Activated naive CD8-positive, alpha-beta T cell treated with anti-CD3 and anti-CD28 coated beads, Interleukin-2, amount 10 ng/mL, durations not matched to agents 7 days and 5 days (primary cell): Measurements from ENCODE around the gene ADCY4. TPM values are rescaled to one million over a fixed set of nuclear protein-coding genes. Genes with fewer than 3 reads are reported as not detected.
"Not testable (repeated sequence)": the region's sequence is repeated elsewhere in the genome, so short reads cannot be mapped to it uniquely, and the experiment has no call there.

Experiments used
- ATAC-seq: fragments of 150-1000 bp; cut with Tn5 transposase; one replicate; pipeline ENCODE4 v1.10.0; 2021; ENCODE audit warnings: low read depth, moderate library complexity
- POLR2A ChIA-PET: fragments of 350-600 bp; sonication (Branson Sonifier 250); formaldehyde crosslinking; loops from one replicate; lab custom pipeline; 2021; ENCODE audit warnings: antibody characterized with exemption; lab: Charles Lee
- DNase-seq: peaks from one replicate; pipeline ENCODE4 v3.0.0; 2021
- H3K27ac Mint-ChIP-seq: one replicate; pipeline ENCODE4 v1.8.0; 2022; ENCODE audit warnings: mild to moderate bottlenecking, mixed read lengths
- H3K27me3 Mint-ChIP-seq: one replicate; pipeline ENCODE4 v1.8.0; 2022; ENCODE audit warnings: mild to moderate bottlenecking, moderate library complexity, mixed read lengths
- H3K36me3 Mint-ChIP-seq: one replicate; pipeline ENCODE4 v1.8.0; 2021; ENCODE audit warnings: mild to moderate bottlenecking, mixed read lengths
- H3K4me1 Mint-ChIP-seq: one replicate; pipeline ENCODE4 v1.8.0; 2021; ENCODE audit warnings: mixed read lengths
- H3K4me3 Mint-ChIP-seq: one replicate; pipeline ENCODE4 v1.8.0; 2022; ENCODE audit warnings: mild to moderate bottlenecking, moderate library complexity, mixed read lengths
- H3K9me3 Mint-ChIP-seq: one replicate; pipeline ENCODE4 v1.8.0; 2021; ENCODE audit warnings: mixed read lengths
- total RNA-seq, 2 experiments: library from RNA; stranded (reverse); gene quantifications; one replicate each; pipeline ENCODE4 v1.2.3, GENCODE V29; 2021

Gene ADCY4
- total RNA-seq, 2 experiments from 2014 or later, result 4.4 to 6.3 TPM

DNA sequence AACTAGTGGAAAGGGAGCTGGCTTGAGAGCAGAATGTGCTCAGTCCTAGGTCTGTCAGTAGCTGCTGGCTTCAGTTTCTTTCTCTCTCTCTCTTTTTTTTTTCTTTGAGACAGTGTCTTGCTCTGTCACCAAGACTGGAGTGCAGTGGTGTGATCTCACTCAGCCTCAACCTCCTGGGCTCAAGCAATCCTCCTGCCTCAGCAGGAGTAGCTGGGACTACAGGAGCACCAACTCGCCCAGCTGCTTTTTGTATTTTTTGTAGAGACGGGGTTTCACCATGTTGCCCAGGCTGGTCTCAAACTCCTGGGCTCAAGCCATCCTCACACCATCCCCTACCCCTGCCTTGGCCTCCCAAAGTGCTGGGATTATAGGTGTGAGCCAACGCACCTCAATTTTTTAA, 36.7 kb upstream of the ADCY4 start:
- H3K4me3 Mint-ChIP-seq, H3K9me3 Mint-ChIP-seq, DNase-seq, H3K36me3 Mint-ChIP-seq, ATAC-seq, H3K27ac Mint-ChIP-seq: not testable (repeated sequence)
- peaks cover 13% of the 10 kb centered on the region for H3K4me1 Mint-ChIP-seq
- peaks cover 38% of the 10 kb centered on the region for H3K27me3 Mint-ChIP-seq
- POLR2A ChIA-PET, result interaction anchor here (1.2 to 2.2 kb wide), 2 partner anchors 9 to 58 kb away, joined by 3 to 6 read pairs; partner anchors contain the start of genes CBLN3 and KHNYN

DNA sequence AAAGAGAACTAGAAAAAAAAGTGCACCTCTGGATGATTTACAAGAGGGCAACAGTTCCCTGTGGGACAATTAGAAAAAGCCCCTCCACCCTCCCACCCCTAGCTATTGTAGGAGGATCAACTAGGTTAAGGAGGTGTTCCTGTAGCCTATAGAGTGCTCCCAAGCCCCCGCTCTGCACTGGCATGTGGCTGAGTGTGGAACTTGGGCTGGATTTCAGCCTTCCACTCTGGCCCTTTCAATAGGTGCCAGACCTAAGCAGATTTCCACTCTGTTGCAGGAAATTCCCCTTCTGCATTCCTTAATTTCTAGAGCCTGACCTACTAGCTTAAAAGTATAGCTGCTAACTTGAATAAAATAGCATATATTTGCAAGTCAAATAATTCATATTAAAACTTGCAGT, 35.9 kb upstream of the ADCY4 start:
- peaks cover 41% of the 10 kb centered on the region for H3K27me3 Mint-ChIP-seq
- ATAC-seq, result no peak

DNA sequence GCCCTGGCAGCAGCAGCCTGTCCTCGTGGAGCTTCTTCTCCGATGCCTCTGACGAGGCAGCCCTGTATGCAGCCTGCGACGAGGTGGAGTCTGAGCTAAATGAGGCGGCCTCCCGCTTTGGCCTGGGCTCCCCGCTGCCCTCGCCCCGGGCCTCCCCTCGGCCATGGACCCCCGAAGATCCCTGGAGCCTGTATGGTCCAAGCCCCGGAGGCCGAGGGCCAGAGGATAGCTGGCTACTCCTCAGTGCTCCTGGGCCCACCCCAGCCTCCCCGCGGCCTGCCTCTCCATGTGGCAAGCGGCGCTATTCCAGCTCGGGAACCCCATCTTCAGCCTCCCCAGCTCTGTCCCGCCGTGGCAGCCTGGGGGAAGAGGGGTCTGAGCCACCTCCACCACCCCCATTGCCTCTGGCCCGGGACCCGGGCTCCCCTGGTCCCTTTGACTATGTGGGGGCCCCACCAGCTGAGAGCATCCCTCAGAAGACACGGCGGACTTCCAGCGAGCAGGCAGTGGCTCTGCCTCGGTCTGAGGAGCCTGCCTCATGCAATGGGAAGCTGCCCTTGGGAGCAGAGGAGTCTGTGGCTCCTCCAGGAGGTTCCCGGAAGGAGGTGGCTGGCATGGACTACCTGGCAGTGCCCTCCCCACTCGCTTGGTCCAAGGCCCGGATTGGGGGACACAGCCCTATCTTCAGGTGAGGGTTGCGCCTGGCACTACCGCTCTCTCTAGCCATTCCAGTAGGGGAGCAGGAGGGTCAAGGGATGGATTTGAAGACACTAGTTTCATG, 35.2 kb upstream of the ADCY4 start:
- DNase-seq, result no peak
- no peak overlapping the region for H3K4me3 Mint-ChIP-seq
- H3K9me3 Mint-ChIP-seq, result no peaks in the 10 kb centered on the region
- no peak for ATAC-seq
- POLR2A ChIA-PET, result interaction anchor here (0.6 to 2.2 kb wide), 2 partner anchors 16 to 60 kb away, joined by 5 to 6 read pairs; partner anchors contain the start of genes CBLN3 and KHNYN
- peaks cover 2% of the 10 kb centered on the region for H3K36me3 Mint-ChIP-seq
- peaks cover 48% of the 10 kb centered on the region for H3K27me3 Mint-ChIP-seq
- no peak overlapping the region for H3K27ac Mint-ChIP-seq
- peaks cover 23% of the 10 kb centered on the region for H3K4me1 Mint-ChIP-seq

More for the DNA sequence above, 35.9 kb upstream of the ADCY4 start:
- H3K9me3 Mint-ChIP-seq, result no peaks in the 10 kb centered on the region
- POLR2A ChIA-PET, result interaction anchor here (1.2 to 2.2 kb wide), 2 partner anchors 10 to 59 kb away, joined by 3 to 6 read pairs; partner anchors contain the start of genes CBLN3 and KHNYN
- DNase-seq, result no peak
- H3K4me3 Mint-ChIP-seq, result no peak overlapping the region
- H3K36me3 Mint-ChIP-seq, result peaks cover 2% of the 10 kb centered on the region
- peaks cover 18% of the 10 kb centered on the region for H3K4me1 Mint-ChIP-seq
- no peak overlapping the region for H3K27ac Mint-ChIP-seq

DNA sequence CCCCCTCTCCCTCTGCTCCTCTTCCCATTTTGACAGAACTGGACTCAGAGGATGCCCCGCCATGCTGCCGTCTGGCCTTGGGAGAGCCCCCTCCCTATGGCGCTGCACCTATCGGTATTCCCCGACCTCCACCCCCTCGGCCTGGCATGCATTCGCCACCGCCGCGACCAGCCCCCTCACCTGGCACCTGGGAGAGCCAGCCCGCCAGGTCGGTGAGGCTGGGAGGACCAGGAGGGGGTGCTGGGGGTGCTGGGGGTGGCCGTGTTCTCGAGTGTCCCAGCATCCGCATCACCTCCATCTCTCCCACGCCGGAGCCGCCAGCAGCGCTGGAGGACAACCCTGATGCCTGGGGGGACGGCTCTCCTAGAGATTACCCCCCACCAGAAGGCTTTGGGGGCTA, 34.6 kb upstream of the ADCY4 start:
- Mint-ChIP-seq H3K27me3 (peaks cover 50% of the 10 kb centered on the region), H3K4me3 (peak overlapping the region; percentile 23), H3K27ac (no peak overlapping the region), H3K36me3 (peaks cover 2% of the 10 kb centered on the region), H3K9me3 (no peaks in the 10 kb centered on the region), H3K4me1 (peaks cover 23% of the 10 kb centered on the region)
- POLR2A ChIA-PET, result interaction anchor here (0.6 to 2.2 kb wide), 2 partner anchors 15 to 61 kb away, joined by 5 to 6 read pairs; partner anchors contain the start of genes CBLN3 and KHNYN
- no peak for ATAC-seq
- no peak for DNase-seq

DNA sequence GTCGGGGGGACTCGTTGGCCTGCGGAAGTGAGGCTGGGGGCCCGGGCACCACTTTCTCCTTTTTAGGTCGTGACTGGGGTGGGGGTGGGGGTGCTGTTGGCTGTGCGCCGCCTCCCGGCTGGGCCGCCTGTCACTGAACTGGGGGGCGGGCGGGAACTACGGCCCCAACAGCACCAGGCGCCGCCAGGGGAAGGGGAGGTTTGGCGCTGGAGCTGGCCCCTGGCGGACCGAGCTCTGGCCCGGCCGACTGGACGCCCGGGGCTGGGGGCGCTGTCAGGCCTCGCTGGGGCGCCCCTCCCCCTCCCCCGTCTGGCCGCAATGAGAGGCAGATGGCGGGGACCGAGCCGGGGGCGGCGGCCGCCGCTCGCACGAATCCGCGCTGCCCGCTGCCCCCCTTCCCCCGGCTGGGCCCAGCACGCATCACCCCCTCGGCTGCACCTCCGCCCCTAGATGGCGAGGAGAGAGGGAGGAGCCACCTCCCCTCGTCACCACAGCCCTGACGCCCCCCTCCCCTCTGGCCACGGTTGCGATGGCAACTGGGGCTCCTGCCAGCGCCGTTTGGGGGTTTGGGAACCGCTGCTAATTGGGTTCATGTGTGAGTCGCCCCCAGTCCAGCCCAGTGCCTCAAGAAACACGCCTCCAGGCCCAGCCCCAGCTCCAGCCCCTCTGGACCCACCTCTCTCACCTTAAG, 33.8 kb upstream of the ADCY4 start:
- no peaks in the 10 kb centered on the region for H3K9me3 Mint-ChIP-seq
- peak overlapping the region; percentile 37 for H3K4me3 Mint-ChIP-seq
- H3K36me3 Mint-ChIP-seq, result peaks cover 2% of the 10 kb centered on the region
- H3K4me1 Mint-ChIP-seq, result peaks cover 23% of the 10 kb centered on the region
- no peak overlapping the region for H3K27ac Mint-ChIP-seq
- POLR2A ChIA-PET, result no interaction called here
- DNase-seq (peak; percentile 36), ATAC-seq (no peak)
- peaks cover 50% of the 10 kb centered on the region for H3K27me3 Mint-ChIP-seq

DNA sequence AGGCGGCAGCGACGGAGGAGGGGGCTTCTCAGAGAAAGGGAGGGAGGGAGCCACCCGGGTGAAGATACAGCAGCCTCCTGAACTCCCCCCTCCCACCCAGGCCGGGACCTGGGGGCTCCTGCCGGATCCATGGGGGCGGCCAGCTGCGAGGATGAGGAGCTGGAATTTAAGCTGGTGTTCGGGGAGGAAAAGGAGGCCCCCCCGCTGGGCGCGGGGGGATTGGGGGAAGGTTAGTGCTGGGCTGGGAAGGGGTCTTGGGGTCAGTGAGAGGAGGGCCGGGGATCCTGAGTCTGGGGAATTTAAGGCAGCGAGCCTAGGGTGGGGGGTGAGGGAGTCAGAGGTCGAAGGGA, 33.3 kb upstream of the ADCY4 start:
- POLR2A ChIA-PET, result no interaction called here
- no peaks in the 10 kb centered on the region for H3K9me3 Mint-ChIP-seq
- H3K4me1 Mint-ChIP-seq, result peaks cover 23% of the 10 kb centered on the region

DNA sequence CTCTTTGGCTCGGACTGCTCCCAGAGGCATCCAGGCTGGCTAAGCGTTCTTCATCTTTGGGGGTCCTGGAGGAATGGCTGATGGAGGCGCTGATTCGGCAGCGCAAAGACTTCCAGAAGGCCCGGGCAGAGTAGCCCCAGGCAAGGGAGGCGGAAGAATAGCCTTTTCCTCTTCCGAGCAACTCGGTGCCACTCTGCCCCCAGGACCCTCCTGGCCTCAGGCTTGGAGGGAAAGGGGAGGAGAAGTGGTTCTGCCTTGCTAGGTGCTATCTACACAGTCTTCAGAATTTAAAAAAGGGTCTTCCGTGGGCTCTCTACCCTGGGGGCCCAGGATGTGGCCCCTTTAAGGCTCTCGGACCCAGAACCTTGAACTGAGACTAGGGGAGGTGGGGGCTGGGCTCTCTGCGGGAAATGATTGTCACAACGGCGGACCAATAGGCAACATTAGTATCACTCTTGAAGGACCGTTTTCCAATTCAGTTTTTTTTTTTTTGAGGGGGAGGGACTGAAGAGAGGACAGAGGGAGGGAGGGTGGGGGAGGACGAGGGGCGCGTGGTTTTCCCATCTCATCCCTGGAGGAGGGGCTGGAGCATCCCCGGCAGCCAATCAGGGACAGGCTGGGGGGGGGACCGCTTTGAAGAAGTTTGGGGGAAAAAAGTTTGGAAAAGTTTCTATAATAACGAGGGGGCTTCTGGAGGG, 32.8 kb upstream of the ADCY4 start, which contains the start of gene NFATC4:
NFATC4 (plus strand) TSS at position 671 of the 698 bp plus-strand sequence. CDS start 157 bp downstream, outside the sequence.
- POLR2A ChIA-PET, result no interaction called here
- ATAC-seq (no peak), DNase-seq (no peak)
- no peaks in the 10 kb centered on the region for H3K9me3 Mint-ChIP-seq
- peaks cover 55% of the 10 kb centered on the region for H3K27me3 Mint-ChIP-seq
- H3K4me1 Mint-ChIP-seq, result peaks cover 23% of the 10 kb centered on the region
- peak within 1 kb of the TSS; percentile 53 for H3K4me3 Mint-ChIP-seq
- H3K36me3 Mint-ChIP-seq, result peaks cover 2% of the 10 kb centered on the region
- no peak within 1 kb of the TSS for H3K27ac Mint-ChIP-seq

More for the DNA sequence above, 33.3 kb upstream of the ADCY4 start:
- peaks cover 51% of the 10 kb centered on the region for H3K27me3 Mint-ChIP-seq
- peaks cover 2% of the 10 kb centered on the region for H3K36me3 Mint-ChIP-seq
- ATAC-seq (no peak), DNase-seq (no peak)
- no peak overlapping the region for H3K27ac Mint-ChIP-seq
- H3K4me3 Mint-ChIP-seq, result peak overlapping the region; percentile 37

DNA sequence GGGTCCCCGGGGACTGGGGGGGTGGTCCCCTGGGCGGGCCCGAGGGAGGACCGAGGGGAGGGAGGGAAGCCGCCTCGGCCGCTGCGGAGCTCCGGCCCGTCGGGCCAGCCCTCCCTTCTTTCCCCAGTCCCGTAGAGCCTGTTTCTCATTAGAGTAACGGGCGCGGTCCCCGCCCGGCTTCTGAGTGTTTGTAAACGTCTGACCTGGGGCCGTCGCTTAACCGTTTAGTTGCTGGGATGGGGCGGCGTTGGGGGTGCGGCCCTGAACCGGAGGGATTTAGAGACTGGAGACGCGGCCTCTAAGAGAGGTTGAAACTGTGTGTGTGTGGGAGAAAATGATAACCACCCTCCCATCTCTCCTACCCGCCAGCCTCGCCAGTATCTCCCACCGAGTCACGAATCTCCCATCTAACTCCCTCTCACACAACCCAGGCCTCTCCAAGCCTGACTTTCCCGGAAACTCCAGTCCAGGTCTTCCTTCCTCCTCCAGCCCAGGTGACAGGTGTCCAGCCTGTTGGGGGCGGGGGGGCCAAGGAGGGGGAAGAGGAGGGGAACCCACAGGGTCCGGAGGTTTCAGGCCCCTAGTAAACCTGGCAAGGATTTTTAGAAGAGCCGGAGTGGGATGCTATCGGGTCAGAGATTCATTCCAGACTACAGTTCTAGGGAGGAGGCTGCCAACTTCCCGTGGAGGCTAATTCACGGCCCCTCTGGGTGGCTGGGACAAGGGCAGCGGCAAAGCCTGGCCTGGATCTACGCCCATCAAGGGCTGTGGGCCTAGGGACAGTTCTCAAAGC, 32.0 kb upstream of the ADCY4 start:
- Mint-ChIP-seq H3K4me1 (peaks cover 23% of the 10 kb centered on the region), H3K4me3 (peak overlapping the region; percentile 53), H3K36me3 (peaks cover 2% of the 10 kb centered on the region), H3K27ac (no peak overlapping the region), H3K9me3 (no peaks in the 10 kb centered on the region), H3K27me3 (peaks cover 56% of the 10 kb centered on the region)
- DNase-seq, result peak; percentile 49
- peak; percentile 7 for ATAC-seq
- POLR2A ChIA-PET, result interaction anchor here (2.2 kb wide), 1 partner anchor 64 kb away, joined by 14 read pairs; the partner anchor contains the start of genes CBLN3 and KHNYN

DNA sequence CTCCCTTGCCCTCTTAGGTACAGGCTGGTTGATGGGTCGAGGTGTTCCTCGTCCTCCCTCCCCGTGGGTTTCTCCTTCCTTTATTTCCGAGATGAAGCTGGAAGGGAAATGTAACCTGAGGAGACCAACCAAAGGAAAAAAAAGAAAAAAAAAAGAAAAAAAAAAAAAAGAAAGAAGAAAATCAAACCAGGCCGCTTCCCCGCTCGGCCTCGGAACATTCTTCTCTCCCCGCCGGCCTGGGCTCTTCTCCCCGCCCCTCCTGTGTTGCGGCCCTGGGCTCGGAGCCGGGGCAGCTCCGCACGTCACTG, 31.5 kb upstream of the ADCY4 start:
- Mint-ChIP-seq H3K36me3 (peaks cover 2% of the 10 kb centered on the region), H3K27me3 (peaks cover 57% of the 10 kb centered on the region), H3K27ac (no peak overlapping the region), H3K4me3 (peak overlapping the region; percentile 22), H3K9me3 (no peaks in the 10 kb centered on the region), H3K4me1 (peaks cover 23% of the 10 kb centered on the region)
- POLR2A ChIA-PET, result interaction anchor here (1.0 to 2.2 kb wide), 2 partner anchors 34 to 64 kb away, joined by 3 to 14 read pairs; partner anchors contain the start of genes CBLN3 and KHNYN
- no peak for DNase-seq
- ATAC-seq, result peak; percentile 30

DNA sequence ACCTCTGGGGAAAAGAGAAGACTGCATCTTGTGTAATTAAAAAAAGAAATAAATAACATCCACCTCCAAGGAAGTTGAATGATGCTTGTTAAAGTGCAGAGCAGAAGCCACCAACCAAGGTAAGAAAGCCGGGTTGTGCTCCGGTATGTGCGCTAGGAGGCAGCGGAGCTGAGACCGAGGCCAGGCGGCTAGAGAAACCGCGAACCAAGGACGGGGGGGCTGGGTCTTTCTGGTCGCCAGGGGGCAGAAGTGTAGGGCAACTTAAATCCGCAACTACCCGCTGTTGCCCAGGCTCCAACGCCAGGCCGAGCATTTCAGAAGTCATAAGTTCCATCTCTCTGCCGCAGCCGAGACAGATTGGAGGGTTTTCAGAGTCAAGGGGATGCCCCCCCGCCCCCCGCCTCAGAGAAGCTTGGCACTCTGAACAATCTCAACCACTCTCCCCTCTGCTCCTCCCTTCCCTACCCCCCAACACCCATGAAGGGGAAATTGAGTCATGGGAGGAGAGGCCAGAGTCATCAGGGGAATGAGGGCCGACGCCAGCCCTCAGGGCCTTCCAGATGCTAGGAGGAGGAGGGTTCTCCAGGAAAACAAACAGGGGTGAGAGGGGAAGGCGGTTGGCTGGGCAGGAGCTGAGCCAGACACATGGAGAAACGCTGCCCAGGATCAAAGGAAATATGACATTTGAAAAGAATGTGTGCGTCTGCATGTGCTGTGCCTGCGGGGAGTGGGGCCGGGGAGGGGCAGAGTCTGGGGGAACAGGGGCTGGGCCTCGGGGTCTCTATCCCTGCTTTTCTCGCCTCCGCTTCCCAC, 30.9 kb upstream of the ADCY4 start:
- Mint-ChIP-seq H3K9me3 (no peaks in the 10 kb centered on the region), H3K4me1 (peaks cover 23% of the 10 kb centered on the region), H3K36me3 (peaks cover 2% of the 10 kb centered on the region), H3K4me3 (peak overlapping the region; percentile 65), H3K27me3 (peaks cover 60% of the 10 kb centered on the region), H3K27ac (no peak overlapping the region)
- ATAC-seq (peak; percentile 67), DNase-seq (peak; percentile 53)
- POLR2A ChIA-PET, result interaction anchor here (0.8 to 2.2 kb wide), 4 partner anchors 27 to 71 kb away, joined by 3 to 14 read pairs (median 4); partner anchors contain the start of genes CBLN3 and KHNYN

DNA sequence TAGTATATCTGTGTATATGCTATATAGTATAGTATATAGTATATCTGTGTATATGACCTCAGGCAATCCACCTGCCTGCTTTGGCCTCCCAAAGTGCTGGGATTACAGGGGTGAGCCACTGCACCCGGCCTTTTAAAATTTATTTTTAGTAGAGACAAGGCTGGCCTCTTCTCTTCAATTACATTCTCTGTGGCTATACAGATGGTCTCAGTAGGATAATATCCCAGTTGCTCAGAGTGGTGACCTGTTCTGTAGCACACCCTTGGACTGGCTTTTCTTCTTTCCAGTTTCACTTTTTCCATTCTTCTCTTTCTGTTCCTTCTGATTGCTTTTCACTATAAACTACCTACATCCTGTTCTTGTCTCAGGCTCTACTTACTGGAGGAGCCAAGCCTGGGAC, 30.0 kb upstream of the ADCY4 start:
- Mint-ChIP-seq H3K4me3 (no peak overlapping the region), H3K27me3 (peaks cover 65% of the 10 kb centered on the region)

More for the DNA sequence above, 30.0 kb upstream of the ADCY4 start:
- POLR2A ChIA-PET, result interaction anchor here (0.8 to 2.2 kb wide), 3 partner anchors 26 to 72 kb away, joined by 3 to 14 read pairs (median 4); partner anchors contain the start of genes CBLN3 and KHNYN
- DNase-seq (no peak), ATAC-seq (no peak)
- Mint-ChIP-seq H3K36me3 (peaks cover 2% of the 10 kb centered on the region), H3K9me3 (no peaks in the 10 kb centered on the region), H3K27ac (no peak overlapping the region), H3K4me1 (peaks cover 23% of the 10 kb centered on the region)
